K562 (cell line): ENCODE data around the gene PDE11A. TPM values are rescaled to one million over a fixed set of nuclear protein-coding genes. Genes with fewer than 3 reads are reported as not detected.

Experiments
- E2F3 ChIP-seq: fragments of 250-450 bp; sonication (Bioruptor Pico); IDR thresholded peaks from 2 replicates; pipeline ENCODE4 v1.4.0; 2020; ENCODE audit warnings: mild to moderate bottlenecking
- ESRRB ChIP-seq: fragments of 250-450 bp; sonication (Bioruptor Pico); IDR thresholded peaks from 2 replicates; pipeline ENCODE4 v1.5.0; 2020; ENCODE audit warnings: mild to moderate bottlenecking, moderate library complexity, borderline replicate concordance
- HDAC6 ChIP-seq: IDR thresholded peaks from 2 replicates; pipeline ENCODE4 v1.6.1; 2012; ENCODE audit warnings: low read depth, mild to moderate bottlenecking, control low read depth, inconsistent platforms, low read length, moderate library complexity
- MYNN ChIP-seq, 2 experiments: sonication (generic); formaldehyde crosslinking in 1 of 2; IDR thresholded peaks; 2 replicates each; pipeline versions ENCODE4 v1.5.0 to v1.6.1; 2016 to 2020; ENCODE audit warnings: antibody characterized with exemption in 1 of 2, missing genetic modification reagents in 1 of 2
- NCOA1 ChIP-seq: fragments of 450-650 bp; IDR thresholded peaks from 2 replicates; pipeline ENCODE4 v1.6.1; 2016; ENCODE audit warnings: low read depth
- RFX7 ChIP-seq: fragments of 250-450 bp; sonication (Bioruptor Pico); IDR thresholded peaks from 2 replicates; pipeline ENCODE4 v1.5.1; 2021; ENCODE audit warnings: mild to moderate bottlenecking
- SMAD1 ChIP-seq: fragments of 150-350 bp; IDR thresholded peaks from 2 replicates; pipeline ENCODE4 v1.6.1; 2014; ENCODE audit warnings: low read length, low read depth; ENCODE audit not compliant: partially characterized antibody
- SMAD3 ChIP-seq: fragments of 450-650 bp; formaldehyde crosslinking; conservative IDR thresholded peaks from 2 replicates; pipeline ENCODE4 v1.4.0; 2020; ENCODE audit warnings: mild to moderate bottlenecking
- SMARCC2 ChIP-seq: fragments of 450-650 bp; IDR thresholded peaks from 2 replicates; pipeline ENCODE4 v1.6.1; 2017; ENCODE audit warnings: antibody characterized with exemption, moderate library complexity, mild to moderate bottlenecking, low read depth
- SUPT5H ChIP-seq: fragments of 450-650 bp; IDR thresholded peaks from 2 replicates; pipeline ENCODE4 v1.6.1; 2016
- TAF9B ChIP-seq: fragments of 450-650 bp; IDR thresholded peaks from 2 replicates; pipeline ENCODE4 v1.6.1; 2018; ENCODE audit warnings: mild to moderate bottlenecking; ENCODE audit not compliant: partially characterized antibody
- ZNF140 ChIP-seq: fragments of 250-450 bp; sonication (Bioruptor Pico); IDR thresholded peaks from 2 replicates; pipeline ENCODE4 v1.8.0; 2021; ENCODE audit warnings: moderate library complexity, mild to moderate bottlenecking, inconsistent platforms
- ZNF165 ChIP-seq: fragments of 250-450 bp; sonication (Bioruptor Pico); IDR thresholded peaks from 2 replicates; pipeline ENCODE4 v1.4.0; 2020; ENCODE audit warnings: borderline replicate concordance
- ZNF589 ChIP-seq: fragments of 200-800 bp; sonication (Bioruptor generic); IDR thresholded peaks from 2 replicates; pipeline ENCODE4 v1.6.1; 2016; ENCODE audit warnings: low read depth, missing genetic modification characterization, missing compliant biosample characterization
- ZNF696 ChIP-seq: fragments of 250-450 bp; sonication (Bioruptor Pico); conservative IDR thresholded peaks from 2 replicates; pipeline ENCODE4 v1.4.0; 2020; ENCODE audit warnings: mild to moderate bottlenecking, moderate library complexity
- polyA plus RNA-seq, 8 experiments: library from polyadenylated mRNA; depleted of rRNA in 4 of 8; stranded (reverse) in 5 of 8; unstranded in 3 of 8; fragments of >200 nt; fragmentation: Nextera tagmentation in 2 of 8; fragmentation: Illumina TruSeq in 1 of 8; extraction: Ambion mirVana in 2 of 8; extraction: Trizol in 1 of 8; gene quantifications; 2 replicates each; pipeline versions ENCODE4 v1.2.1 to v1.2.3, GENCODE V29; 2011 to 2014; ENCODE audit warnings: inconsistent platforms in 1 of 8, missing spikeins in 1 of 8
- total RNA-seq, 7 experiments: library from RNA; depleted of rRNA in 6 of 7; stranded (reverse); fragments of >200 nt in 6 of 7; fragmentation: Illumina TruSeq in 2 of 7; extraction: Trizol in 2 of 7; gene quantifications; 2 replicates each; pipeline versions ENCODE4 v1.2.1 to v1.2.3, GENCODE V29; 2011 to 2021; ENCODE audit warnings: low replicate concordance in 1 of 7
- TF ChIP-seq, protein P1 (sequence below): fragments of 450-650 bp; formaldehyde crosslinking; IDR thresholded peaks from 2 replicates; pipeline ENCODE4 v1.4.0; 2020; ENCODE audit warnings: mild to moderate bottlenecking
- TF ChIP-seq, protein P2 (sequence below): IDR thresholded peaks from 2 replicates; pipeline ENCODE4 v1.6.1; 2011; ENCODE audit warnings: borderline replicate concordance, low read depth, mild to moderate bottlenecking, moderate library complexity, low read length; ENCODE audit not compliant: insufficient read depth, poor library complexity, severe bottlenecking
- TF ChIP-seq, protein P3 (sequence below), 3 experiments: IDR thresholded peaks in 2 of 3; conservative IDR thresholded peaks in 1 of 3; 2 replicates each; pipeline ENCODE4 v1.5.1; 2011 to 2012; ENCODE audit warnings: low read length in 3 of 3, mild to moderate bottlenecking in 3 of 3, control low read depth in 2 of 3, improper control_type of control experiment in 1 of 3, inconsistent platforms in 1 of 3, low read depth in 1 of 3, mixed read lengths in 1 of 3, moderate library complexity in 1 of 3; ENCODE audit not compliant: insufficient read depth in 2 of 3
- TF ChIP-seq, protein P4 (sequence below): sonication (generic); formaldehyde crosslinking; IDR thresholded peaks from 2 replicates; pipeline ENCODE4 v1.9.0; 2022; ENCODE audit warnings: mild to moderate bottlenecking, missing genetic modification reagents
- TF ChIP-seq, protein P5 (sequence below): fragments of 250-450 bp; sonication (Bioruptor Pico); IDR thresholded peaks from 2 replicates; pipeline ENCODE4 v1.8.0; 2021; ENCODE audit warnings: mild to moderate bottlenecking, moderate library complexity

Gene PDE11A
- total and polyA plus RNA-seq, 9 of the 15 experiments (the other 6 are each of a cell fraction or from before 2014, with no cell fraction given), result 3.2 to 22.1 (median 5.7) TPM

DNA sequence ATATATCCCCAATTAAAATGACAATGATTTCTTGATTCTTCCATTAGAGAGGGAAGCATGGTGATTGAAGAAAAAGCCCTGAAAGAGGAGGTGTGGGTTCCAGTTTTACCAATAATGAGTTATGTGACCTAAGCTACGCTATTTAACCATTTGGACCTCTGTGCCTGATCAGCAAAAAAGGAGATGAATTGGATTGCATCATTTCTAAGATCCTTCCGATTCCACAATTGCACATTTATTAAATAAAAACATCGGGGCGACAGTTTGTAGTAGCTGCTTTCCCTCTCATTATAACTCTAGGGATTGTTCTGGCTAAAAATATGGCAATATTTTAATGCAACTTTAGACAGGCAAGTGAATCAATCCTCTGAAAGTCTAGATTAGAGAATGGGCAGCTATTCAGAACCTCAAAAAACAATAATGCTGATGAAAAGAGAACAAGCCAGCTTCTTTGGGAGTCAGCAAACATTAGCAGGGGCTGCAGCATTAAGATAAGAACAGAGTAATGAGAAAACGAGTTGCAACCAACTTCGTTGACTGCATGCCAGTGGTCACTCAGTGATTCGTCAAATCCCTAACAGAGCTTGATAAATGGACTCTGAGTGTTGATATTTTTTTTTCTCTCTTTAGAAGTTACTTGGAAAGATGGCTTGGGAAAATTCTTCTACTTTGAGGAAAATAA, 378.8 kb downstream of the PDE11A start (continued):
- TF ChIP-seq, protein P1, sequence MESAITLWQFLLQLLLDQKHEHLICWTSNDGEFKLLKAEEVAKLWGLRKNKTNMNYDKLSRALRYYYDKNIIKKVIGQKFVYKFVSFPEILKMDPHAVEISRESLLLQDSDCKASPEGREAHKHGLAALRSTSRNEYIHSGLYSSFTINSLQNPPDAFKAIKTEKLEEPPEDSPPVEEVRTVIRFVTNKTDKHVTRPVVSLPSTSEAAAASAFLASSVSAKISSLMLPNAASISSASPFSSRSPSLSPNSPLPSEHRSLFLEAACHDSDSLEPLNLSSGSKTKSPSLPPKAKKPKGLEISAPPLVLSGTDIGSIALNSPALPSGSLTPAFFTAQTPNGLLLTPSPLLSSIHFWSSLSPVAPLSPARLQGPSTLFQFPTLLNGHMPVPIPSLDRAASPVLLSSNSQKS (CRISPR knock-in tag), result no peak
- TF ChIP-seq ZNF589 (CRISPR knock-in tag) (peak; percentile 84), HDAC6 (no peak), ZNF140 (CRISPR knock-in tag) (no peak), MYNN (IDR thresholded peaks at IDR 0.05) (peak; percentile 66; the same call in 1 of the 2 replicates), MYNN (CRISPR knock-in tag; IDR thresholded peaks at IDR 0.05) (no peak), E2F3 (CRISPR knock-in tag) (no peak), SMARCC2 (peak; percentile 94), SMAD1 (no peak), ZNF165 (no peak), TAF9B (peak; percentile 23), SMAD3 (CRISPR knock-in tag) (no peak), ESRRB (CRISPR knock-in tag) (no peak), SUPT5H (no peak), RFX7 (no peak), ZNF696 (CRISPR knock-in tag) (no peak), NCOA1 (peak; percentile 86)
- TF ChIP-seq, protein P2, sequence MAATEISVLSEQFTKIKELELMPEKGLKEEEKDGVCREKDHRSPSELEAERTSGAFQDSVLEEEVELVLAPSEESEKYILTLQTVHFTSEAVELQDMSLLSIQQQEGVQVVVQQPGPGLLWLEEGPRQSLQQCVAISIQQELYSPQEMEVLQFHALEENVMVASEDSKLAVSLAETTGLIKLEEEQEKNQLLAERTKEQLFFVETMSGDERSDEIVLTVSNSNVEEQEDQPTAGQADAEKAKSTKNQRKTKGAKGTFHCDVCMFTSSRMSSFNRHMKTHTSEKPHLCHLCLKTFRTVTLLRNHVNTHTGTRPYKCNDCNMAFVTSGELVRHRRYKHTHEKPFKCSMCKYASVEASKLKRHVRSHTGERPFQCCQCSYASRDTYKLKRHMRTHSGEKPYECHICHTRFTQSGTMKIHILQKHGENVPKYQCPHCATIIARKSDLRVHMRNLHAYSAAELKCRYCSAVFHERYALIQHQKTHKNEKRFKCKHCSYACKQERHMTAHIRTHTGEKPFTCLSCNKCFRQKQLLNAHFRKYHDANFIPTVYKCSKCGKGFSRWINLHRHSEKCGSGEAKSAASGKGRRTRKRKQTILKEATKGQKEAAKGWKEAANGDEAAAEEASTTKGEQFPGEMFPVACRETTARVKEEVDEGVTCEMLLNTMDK, result no peak
- TF ChIP-seq, protein P3, sequence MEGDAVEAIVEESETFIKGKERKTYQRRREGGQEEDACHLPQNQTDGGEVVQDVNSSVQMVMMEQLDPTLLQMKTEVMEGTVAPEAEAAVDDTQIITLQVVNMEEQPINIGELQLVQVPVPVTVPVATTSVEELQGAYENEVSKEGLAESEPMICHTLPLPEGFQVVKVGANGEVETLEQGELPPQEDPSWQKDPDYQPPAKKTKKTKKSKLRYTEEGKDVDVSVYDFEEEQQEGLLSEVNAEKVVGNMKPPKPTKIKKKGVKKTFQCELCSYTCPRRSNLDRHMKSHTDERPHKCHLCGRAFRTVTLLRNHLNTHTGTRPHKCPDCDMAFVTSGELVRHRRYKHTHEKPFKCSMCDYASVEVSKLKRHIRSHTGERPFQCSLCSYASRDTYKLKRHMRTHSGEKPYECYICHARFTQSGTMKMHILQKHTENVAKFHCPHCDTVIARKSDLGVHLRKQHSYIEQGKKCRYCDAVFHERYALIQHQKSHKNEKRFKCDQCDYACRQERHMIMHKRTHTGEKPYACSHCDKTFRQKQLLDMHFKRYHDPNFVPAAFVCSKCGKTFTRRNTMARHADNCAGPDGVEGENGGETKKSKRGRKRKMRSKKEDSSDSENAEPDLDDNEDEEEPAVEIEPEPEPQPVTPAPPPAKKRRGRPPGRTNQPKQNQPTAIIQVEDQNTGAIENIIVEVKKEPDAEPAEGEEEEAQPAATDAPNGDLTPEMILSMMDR (IDR thresholded peaks at IDR 0.05 in 2 of 3, conservative IDR thresholded peaks at IDR 0.05 in 1 of 3; ENCODE audit: insufficient read depth in 2 of 3, low read depth in 1 of 3, low read length in 3 of 3), result no peak
- TF ChIP-seq, protein P4, sequence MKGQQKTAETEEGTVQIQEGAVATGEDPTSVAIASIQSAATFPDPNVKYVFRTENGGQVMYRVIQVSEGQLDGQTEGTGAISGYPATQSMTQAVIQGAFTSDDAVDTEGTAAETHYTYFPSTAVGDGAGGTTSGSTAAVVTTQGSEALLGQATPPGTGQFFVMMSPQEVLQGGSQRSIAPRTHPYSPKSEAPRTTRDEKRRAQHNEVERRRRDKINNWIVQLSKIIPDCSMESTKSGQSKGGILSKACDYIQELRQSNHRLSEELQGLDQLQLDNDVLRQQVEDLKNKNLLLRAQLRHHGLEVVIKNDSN (CRISPR knock-in tag), result no peak
- TF ChIP-seq, protein P5, sequence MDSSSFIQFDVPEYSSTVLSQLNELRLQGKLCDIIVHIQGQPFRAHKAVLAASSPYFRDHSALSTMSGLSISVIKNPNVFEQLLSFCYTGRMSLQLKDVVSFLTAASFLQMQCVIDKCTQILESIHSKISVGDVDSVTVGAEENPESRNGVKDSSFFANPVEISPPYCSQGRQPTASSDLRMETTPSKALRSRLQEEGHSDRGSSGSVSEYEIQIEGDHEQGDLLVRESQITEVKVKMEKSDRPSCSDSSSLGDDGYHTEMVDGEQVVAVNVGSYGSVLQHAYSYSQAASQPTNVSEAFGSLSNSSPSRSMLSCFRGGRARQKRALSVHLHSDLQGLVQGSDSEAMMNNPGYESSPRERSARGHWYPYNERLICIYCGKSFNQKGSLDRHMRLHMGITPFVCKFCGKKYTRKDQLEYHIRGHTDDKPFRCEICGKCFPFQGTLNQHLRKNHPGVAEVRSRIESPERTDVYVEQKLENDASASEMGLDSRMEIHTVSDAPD (CRISPR knock-in tag), result no peak
